Activated CD4-positive, alpha-beta T cell treated with anti-CD3 and anti-CD28 coated beads, Interleukin-2, amount 10 ng/mL, durations not matched to agents 7 days and 5 days (primary cell): Measurements from ENCODE around the gene CABP4. TPM values are rescaled to one million over a fixed set of nuclear protein-coding genes. Genes with fewer than 3 reads are reported as not detected.
"Not testable (repeated sequence)": the region's sequence is repeated elsewhere in the genome, so short reads cannot be mapped to it uniquely, and the experiment has no call there.

ENCODE experiments used
- CTCF ChIA-PET: fragments of 350-600 bp; sonication (Branson Sonifier 250); formaldehyde crosslinking; loops from one replicate; lab custom pipeline; 2021; ENCODE audit warnings: antibody characterized with exemption; lab: Charles Lee
- POLR2A ChIA-PET: fragments of 350-600 bp; sonication (Branson Sonifier 250); formaldehyde crosslinking; loops from one replicate; lab custom pipeline; 2021; ENCODE audit warnings: antibody characterized with exemption; lab: Charles Lee
- DNase-seq: peaks from one replicate; pipeline ENCODE4 v3.0.0-alpha.2; 2020
- H3K27ac Mint-ChIP-seq: one replicate; pipeline ENCODE4 v1.8.0; 2021; ENCODE audit warnings: mild to moderate bottlenecking, moderate library complexity, mixed read lengths
- H3K27me3 Mint-ChIP-seq: one replicate; pipeline ENCODE4 v1.8.0; 2021; ENCODE audit warnings: mixed read lengths
- H3K36me3 Mint-ChIP-seq: one replicate; pipeline ENCODE4 v1.8.0; 2021; ENCODE audit warnings: low read depth, mixed read lengths
- H3K4me1 Mint-ChIP-seq: one replicate; pipeline ENCODE4 v1.8.0; 2021; ENCODE audit warnings: mixed read lengths
- H3K4me3 Mint-ChIP-seq: one replicate; pipeline ENCODE4 v1.8.0; 2021; ENCODE audit warnings: mild to moderate bottlenecking, moderate library complexity, mixed read lengths
- H3K9me3 Mint-ChIP-seq: one replicate; pipeline ENCODE4 v1.8.0; 2021; ENCODE audit warnings: mixed read lengths
- total RNA-seq, 2 experiments: library from RNA; stranded (reverse); gene quantifications; one replicate each; pipeline ENCODE4 v1.2.3, GENCODE V29; 2021

CABP4 gene
- total RNA-seq, 2 experiments from 2014 or later = 1.3 to 2.6 TPM

DNA sequence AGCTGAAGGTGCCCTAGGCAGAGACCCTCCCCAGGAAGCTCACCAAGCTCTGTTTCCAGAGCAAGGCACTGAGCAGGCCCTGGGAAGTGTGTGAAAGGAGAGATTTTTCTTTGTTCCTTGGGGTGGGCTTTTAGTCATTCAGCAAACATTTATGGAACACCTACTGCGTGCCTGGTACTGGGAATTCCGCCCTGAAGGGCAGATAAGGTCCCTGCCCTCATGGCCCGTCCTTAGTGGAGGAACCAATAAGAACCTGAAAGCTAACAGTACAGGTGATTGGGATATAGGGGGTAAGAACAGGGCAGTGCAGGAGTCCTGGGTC lies 10.0 kb downstream of the CABP4 start:
- Mint-ChIP-seq H3K4me3 (peak overlapping the region; percentile 84), H3K4me1 (peaks cover 45% of the 10 kb centered on the region), H3K9me3 (no peaks in the 10 kb centered on the region), H3K27ac (peak overlapping the region; percentile 93), H3K36me3 (peaks cover 4% of the 10 kb centered on the region), H3K27me3 (no peaks in the 10 kb centered on the region)
- POLR2A ChIA-PET = interaction anchor here (1.1 kb wide), 1 partner anchor 28 kb away, joined by 3 read pairs; the partner anchor contains the start of gene PTPRCAP
- CTCF ChIA-PET = interaction anchor here (0.7 to 1.7 kb wide), 8 partner anchors 14 to 119 kb away, joined by 3 to 6 read pairs (median 3); partner anchors contain the start of genes AIP, PPP1CA and PTPRCAP
- DNase-seq = no peak

DNA sequence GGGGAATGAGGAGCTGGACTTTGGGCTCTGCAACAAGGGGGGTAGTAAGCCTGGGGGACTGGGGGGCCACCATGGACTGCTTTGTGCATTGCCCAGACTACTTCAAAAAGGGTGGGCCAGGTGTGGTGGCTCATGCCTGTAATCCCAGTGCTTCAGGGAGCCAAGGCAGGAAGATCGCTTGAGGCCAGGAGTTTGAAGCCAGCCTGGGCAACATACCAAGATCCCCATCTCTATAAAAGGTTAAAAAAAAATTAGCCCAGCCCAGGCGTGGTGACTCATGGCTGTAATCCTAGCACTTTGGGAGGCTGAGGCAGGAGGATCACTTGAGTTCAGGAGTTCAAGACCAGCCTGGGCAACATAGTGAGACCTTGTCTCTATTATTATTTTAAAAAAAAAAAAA lies 10.4 kb downstream of the CABP4 start:
- not testable (repeated sequence) for DNase-seq, H3K27me3 Mint-ChIP-seq, H3K9me3 Mint-ChIP-seq, H3K36me3 Mint-ChIP-seq
- Mint-ChIP-seq H3K4me3 (peak overlapping the region; percentile 84), H3K27ac (peak overlapping the region; percentile 93), H3K4me1 (peaks cover 43% of the 10 kb centered on the region)
- ChIA-PET POLR2A (interaction anchor here (1.1 kb wide), 1 partner anchor 28 kb away, joined by 3 read pairs; the partner anchor contains the start of gene PTPRCAP), CTCF (interaction anchor here (1.0 to 1.7 kb wide), 7 partner anchors 15 to 120 kb away, joined by 3 to 6 read pairs (median 3); partner anchors contain the start of genes AIP and PTPRCAP)

DNA sequence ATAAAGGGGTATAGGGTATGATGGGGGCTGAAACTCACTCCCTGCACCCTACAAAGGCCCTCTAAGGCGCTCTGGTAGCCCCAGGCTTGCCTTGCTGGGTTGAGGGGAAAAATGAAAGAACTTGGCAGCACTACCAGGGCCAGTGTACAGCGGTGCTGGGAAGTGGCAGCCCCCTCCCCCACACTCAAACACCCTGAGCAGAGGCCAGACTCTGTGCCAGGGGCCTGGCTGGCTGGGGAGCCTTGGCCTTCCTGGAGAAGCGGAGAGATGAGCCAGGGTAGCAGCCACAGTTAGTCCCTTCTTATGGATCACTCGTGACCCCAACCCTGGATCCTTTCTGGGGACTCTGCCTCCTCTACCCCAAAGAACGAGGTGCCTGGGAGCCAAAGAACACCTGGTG lies 11.2 kb downstream of the CABP4 start:
- Mint-ChIP-seq H3K36me3 (peaks cover 4% of the 10 kb centered on the region), H3K27me3 (no peaks in the 10 kb centered on the region), H3K27ac (peak overlapping the region; percentile 36), H3K4me3 (peak overlapping the region; percentile 16), H3K4me1 (peaks cover 43% of the 10 kb centered on the region), H3K9me3 (no peaks in the 10 kb centered on the region)
- DNase-seq = no peak
- ChIA-PET CTCF (interaction anchor here (1.0 to 2.8 kb wide), 7 partner anchors 16 to 78 kb away, joined by 3 to 10 read pairs (median 6); partner anchors contain the start of genes AIP, PITPNM1 and PTPRCAP), POLR2A (no interaction called here)

DNA sequence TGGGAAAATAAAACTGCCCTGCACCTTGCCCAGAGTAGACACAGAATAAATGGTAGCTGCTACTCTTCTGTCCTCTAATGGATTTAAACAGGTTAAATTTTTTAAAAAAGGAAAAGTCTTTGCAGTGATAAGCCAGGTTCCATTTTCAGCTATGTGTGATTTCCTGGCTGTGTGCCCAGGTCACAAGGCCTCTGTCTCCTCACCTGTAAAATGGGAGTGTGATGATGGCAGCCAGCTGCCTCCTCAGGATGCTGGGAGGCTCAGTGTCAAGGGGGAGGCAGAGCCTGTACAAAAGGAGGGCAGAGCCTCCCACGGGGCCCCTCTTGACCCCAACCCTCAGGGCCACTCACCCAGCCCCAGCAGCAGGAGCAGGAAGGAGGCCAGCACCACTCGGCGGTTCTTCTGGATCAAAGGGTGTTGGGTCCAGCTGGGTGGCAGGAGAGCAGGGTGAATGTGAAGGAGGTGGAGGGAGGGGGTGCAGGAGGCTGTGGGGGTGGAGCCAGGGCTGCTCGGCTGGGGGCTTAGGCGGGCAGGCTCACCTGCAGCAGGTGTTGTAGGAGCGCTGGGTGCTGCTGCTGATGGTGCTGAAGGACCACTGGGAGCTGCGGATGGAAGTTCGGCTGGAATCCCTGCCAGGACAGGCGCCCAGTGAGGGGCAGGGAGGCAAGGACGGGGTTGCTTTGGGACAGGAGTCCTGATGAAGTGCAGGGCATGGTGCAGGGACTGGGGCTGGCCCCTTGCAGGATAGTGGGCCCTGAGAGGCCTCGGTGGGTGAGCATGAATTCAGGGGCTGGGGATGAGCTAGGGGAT lies 12.0 kb downstream of the CABP4 start:
- H3K27ac Mint-ChIP-seq = peak overlapping the region; percentile 83
- peaks cover 43% of the 10 kb centered on the region for H3K4me1 Mint-ChIP-seq
- POLR2A ChIA-PET = no interaction called here
- H3K36me3 Mint-ChIP-seq = peaks cover 4% of the 10 kb centered on the region
- CTCF ChIA-PET = interaction anchor here (0.8 to 2.8 kb wide), 11 partner anchors 11 to 162 kb away, joined by 3 to 10 read pairs (median 5); partner anchors contain the start of genes AIP, NUDT8, PITPNM1 and PPP1CA
- H3K27me3 Mint-ChIP-seq = no peaks in the 10 kb centered on the region
- no peak for DNase-seq
- no peaks in the 10 kb centered on the region for H3K9me3 Mint-ChIP-seq
- peak overlapping the region; percentile 89 for H3K4me3 Mint-ChIP-seq

DNA sequence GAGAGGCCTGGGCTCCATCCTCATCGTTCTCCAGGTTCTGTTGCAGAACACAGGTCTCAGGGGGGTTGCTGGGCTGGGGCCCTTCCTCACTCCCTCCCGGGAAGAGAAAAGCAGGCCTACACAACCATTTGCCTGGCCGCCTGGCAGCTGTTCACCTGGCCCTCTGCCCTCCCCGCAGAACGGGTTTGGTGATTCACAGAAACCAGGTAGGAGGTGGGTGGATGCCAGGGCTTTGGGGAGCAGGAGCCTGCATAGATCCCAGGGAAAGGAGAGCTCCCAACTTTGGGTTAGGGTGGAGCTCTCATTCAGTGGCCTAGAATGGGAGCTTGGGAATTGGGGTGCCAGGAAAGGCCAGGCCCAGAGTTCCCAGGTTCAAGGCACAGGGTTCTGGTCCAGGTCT lies 12.9 kb downstream of the CABP4 start:
- no peak for DNase-seq
- no peaks in the 10 kb centered on the region for H3K9me3 Mint-ChIP-seq
- H3K4me1 Mint-ChIP-seq = peaks cover 43% of the 10 kb centered on the region
- peaks cover 4% of the 10 kb centered on the region for H3K36me3 Mint-ChIP-seq
- POLR2A ChIA-PET = interaction anchor here (0.9 kb wide), 1 partner anchor 32 kb away, joined by 3 read pairs; no protein-coding TSS in a partner anchor
- CTCF ChIA-PET = interaction anchor here (0.5 to 2.8 kb wide), 15 partner anchors 9 to 161 kb away, joined by 3 to 10 read pairs (median 4); partner anchors contain the start of genes AIP, NUDT8, PPP1CA and PTPRCAP
- no peaks in the 10 kb centered on the region for H3K27me3 Mint-ChIP-seq
- peak overlapping the region; percentile 83 for H3K27ac Mint-ChIP-seq
- H3K4me3 Mint-ChIP-seq = peak overlapping the region; percentile 89

DNA sequence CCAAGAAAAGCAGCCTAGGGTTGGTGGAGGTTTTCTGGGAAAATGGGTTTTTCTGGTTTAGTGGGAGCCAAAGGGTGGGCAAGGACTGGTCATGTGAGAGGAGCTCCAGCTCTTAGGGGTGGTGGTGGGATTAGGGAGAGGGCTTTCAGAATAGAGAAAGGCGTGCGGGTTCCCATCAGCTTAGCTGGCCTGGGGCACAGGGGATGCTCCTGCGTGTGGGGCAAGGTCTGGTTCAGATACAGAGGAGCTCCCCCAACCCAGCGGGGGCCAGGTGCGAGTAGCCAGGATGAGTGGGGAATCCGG lies 13.3 kb downstream of the CABP4 start:
- ChIA-PET POLR2A (interaction anchor here (0.5 to 1.9 kb wide), 3 partner anchors 32 to 67 kb away, joined by 3 to 6 read pairs (median 5); partner anchors contain the start of gene PPP1CA), CTCF (interaction anchor here (0.5 to 2.8 kb wide), 15 partner anchors 8 to 106 kb away, joined by 3 to 10 read pairs (median 4); partner anchors contain the start of genes AIP, PPP1CA, PTPRCAP and RPS6KB2)
- Mint-ChIP-seq H3K4me1 (peaks cover 41% of the 10 kb centered on the region), H3K9me3 (no peaks in the 10 kb centered on the region), H3K27ac (peak overlapping the region; percentile 83), H3K27me3 (no peaks in the 10 kb centered on the region), H3K4me3 (peak overlapping the region; percentile 89), H3K36me3 (peaks cover 4% of the 10 kb centered on the region)
- DNase-seq = no peak

DNA sequence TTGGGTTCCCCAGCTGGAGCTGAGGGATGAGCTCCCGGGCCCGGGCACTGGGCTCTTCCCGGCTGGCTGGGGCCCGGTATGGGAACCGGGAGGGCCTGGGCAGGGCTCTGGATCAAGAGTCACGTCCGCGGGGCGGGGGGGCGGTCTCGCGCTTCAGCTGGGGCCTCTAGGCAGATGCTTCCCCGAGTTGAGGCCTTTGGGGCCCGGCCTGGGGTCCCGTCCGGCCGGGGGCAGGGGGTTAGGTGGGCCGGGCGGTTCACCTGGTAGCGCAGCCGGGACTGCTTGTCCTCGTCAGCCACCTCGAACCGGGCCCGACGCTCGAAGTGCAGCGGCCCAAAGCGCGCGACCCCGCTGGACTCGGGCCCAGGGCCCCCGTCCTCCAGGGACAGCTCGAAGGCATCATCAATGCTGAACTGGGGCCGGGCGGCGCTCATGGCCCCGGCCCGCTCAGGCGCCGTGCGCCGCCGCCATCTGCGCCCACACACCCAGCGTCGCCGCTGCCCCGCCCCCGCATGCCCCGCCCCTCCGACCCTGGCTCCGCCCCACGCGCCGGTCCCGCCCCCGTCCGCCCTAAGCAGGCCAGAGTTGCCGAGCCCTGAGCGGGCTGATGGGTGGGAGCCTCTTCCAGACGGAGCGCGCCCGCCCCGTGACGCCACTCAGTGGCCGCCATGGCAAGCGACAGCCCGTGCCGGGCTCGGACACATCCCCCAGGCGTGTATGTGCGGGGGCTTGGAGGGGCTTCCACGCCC lies 13.8 kb downstream of the CABP4 start, which contains the start of gene TMEM134:
TMEM134 (minus strand) TSS at position 493 of the 749 bp plus-strand sequence; CDS start at position 434, 59 bp downstream.
- Mint-ChIP-seq H3K9me3 (no peaks in the 10 kb centered on the region), H3K27me3 (no peaks in the 10 kb centered on the region), H3K4me3 (peak within 1 kb of the TSS; percentile 89), H3K4me1 (peaks cover 41% of the 10 kb centered on the region), H3K36me3 (peaks cover 4% of the 10 kb centered on the region), H3K27ac (peak within 1 kb of the TSS; percentile 83)
- peak; percentile 89 for DNase-seq
- CTCF ChIA-PET = interaction anchor here (0.7 to 2.8 kb wide), 19 partner anchors 8 to 107 kb away, joined by 3 to 10 read pairs (median 4); partner anchors contain the start of genes AIP, PPP1CA, PTPRCAP and RPS6KB2
- POLR2A ChIA-PET = interaction anchor here (0.5 to 1.9 kb wide), 3 partner anchors 32 to 67 kb away, joined by 3 to 6 read pairs (median 5); partner anchors contain the start of gene PPP1CA

DNA sequence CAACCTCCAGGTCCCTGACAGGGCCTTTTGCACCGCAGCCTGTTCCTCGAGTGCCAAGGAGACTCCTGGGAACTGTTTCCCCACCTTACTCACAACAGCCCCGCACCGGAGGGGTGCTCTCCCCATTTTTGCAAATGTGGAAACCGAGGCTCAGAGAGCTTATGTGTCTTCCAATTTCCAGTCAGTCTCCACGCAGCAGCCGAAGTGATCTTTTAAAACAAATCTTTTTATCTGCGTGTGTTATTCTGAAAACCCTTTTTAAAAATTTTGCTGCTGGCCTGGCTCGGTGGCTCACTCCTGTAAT lies 14.3 kb downstream of the CABP4 start:
- POLR2A ChIA-PET = interaction anchor here (1.9 kb wide), 1 partner anchor 68 kb away, joined by 6 read pairs; the partner anchor contains the start of gene PPP1CA
- DNase-seq = no peak
- CTCF ChIA-PET = interaction anchor here (0.7 to 2.0 kb wide), 8 partner anchors 10 to 68 kb away, joined by 3 to 5 read pairs (median 4); partner anchors contain the start of genes PPP1CA, PTPRCAP and RPS6KB2
- Mint-ChIP-seq H3K4me1 (peaks cover 36% of the 10 kb centered on the region), H3K27me3 (no peaks in the 10 kb centered on the region), H3K27ac (peak overlapping the region; percentile 80), H3K9me3 (no peaks in the 10 kb centered on the region), H3K36me3 (peaks cover 4% of the 10 kb centered on the region), H3K4me3 (peak overlapping the region; percentile 89)

DNA sequence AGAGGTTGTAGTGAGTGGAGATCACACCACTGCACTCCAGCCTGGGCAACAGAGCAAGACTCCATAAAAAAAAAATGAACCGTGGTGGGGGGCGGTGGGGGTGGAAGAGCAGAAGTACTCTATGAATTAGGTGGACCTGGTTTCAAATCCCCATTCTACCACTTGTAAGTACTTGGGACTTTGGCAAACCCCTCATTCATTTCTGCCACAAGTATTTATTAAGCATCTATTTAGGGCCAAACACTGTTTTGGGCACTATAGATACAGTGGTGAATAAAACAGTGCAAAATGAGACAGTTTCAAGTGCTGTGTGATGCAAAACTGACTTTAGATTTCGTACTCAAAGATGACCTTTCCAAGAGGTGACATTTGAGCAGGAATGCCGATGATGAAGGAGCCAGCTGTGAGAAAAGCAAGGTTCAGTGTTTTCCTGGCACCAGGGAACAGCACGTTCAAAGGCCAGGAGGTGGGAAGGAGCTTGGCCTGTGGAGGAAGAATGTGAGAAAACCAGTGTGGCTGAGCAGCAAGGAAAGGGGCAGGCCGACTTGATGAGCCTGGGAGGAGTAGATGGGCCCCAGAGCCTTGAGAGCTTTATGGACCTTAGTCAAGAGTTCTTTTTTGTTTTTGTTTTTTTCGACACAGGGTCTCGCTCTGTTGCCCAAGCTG lies 15.3 kb downstream of the CABP4 start:
- POLR2A ChIA-PET = interaction anchor here (1.9 kb wide), 1 partner anchor 69 kb away, joined by 6 read pairs; the partner anchor contains the start of gene PPP1CA
- DNase-seq = no peak
- Mint-ChIP-seq H3K36me3 (peaks cover under 1% of the 10 kb centered on the region), H3K9me3 (no peaks in the 10 kb centered on the region), H3K27me3 (no peaks in the 10 kb centered on the region), H3K4me3 (no peak overlapping the region), H3K27ac (peak overlapping the region; percentile 80), H3K4me1 (peaks cover 31% of the 10 kb centered on the region)
- CTCF ChIA-PET = interaction anchor here (1.2 to 2.0 kb wide), 4 partner anchors 11 to 62 kb away, joined by 3 to 5 read pairs (median 4); partner anchors contain the start of gene PTPRCAP

DNA sequence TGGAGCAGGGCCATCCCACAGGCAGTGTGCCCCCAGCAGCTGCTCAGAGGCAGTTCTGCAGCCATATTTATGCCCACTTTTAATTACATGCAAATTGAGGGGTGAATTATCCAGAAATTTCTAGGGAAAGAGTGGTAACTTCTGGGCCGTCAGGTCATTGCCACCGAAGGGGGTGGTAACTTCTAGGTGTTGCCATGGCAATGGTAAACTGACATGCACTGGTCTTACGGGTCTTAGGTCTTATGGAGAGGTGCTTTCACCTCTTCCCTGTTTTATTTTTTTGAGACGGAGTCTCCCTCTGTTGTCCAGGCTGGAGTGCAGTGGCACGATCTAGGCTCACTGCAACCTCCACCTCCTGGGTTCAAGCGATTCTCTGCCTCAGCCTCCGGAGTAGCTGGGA lies 17.7 kb downstream of the CABP4 start:
- Mint-ChIP-seq H3K27me3 (no peaks in the 10 kb centered on the region), H3K27ac (no peak overlapping the region), H3K9me3 (no peaks in the 10 kb centered on the region), H3K4me3 (no peak overlapping the region), H3K4me1 (peaks cover 17% of the 10 kb centered on the region), H3K36me3 (no peaks in the 10 kb centered on the region)
- CTCF ChIA-PET = no interaction called here
- no peak for DNase-seq
- POLR2A ChIA-PET = no interaction called here

DNA sequence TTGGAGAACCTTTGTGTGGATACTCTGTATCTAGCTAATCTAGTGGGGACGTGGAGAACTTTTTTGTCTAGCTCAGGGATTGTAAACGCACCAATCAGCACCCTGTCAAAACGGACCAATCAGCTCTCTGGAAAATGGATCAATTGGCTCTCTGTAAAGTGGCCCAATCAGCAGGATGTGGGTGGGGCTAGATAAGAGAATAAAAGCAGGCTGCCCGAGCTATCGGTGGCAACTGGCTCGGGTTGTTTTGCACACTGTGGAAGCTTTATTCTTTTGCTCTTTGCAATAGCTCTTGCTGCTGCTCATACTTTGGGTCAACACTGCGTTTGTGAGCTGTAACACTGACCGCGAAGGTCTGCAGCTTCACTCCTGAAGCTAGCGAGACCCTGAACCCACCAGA lies 21.5 kb downstream of the CABP4 start:
- CTCF ChIA-PET = interaction anchor here (0.8 to 1.3 kb wide), 5 partner anchors 8 to 131 kb away, joined by 3 to 5 read pairs (median 3); no protein-coding TSS in a partner anchor
- DNase-seq, POLR2A ChIA-PET, H3K36me3 Mint-ChIP-seq, H3K4me3 Mint-ChIP-seq, H3K27ac Mint-ChIP-seq, H3K9me3 Mint-ChIP-seq, H3K4me1 Mint-ChIP-seq, H3K27me3 Mint-ChIP-seq: not testable (repeated sequence)
